Tibial nerve (tissue), 4 donors: ENCODE results near the gene ARMC9.

Source experiments
- CTCF ChIP-seq, 5 experiments: fragments of 200-600 bp in 3 of 5; fragments of 450-650 bp in 2 of 5; sonication (generic) in 3 of 5; IDR thresholded peaks; one replicate each; pipeline ENCODE4 v1.5.1; 2016 to 2019; ENCODE audit warnings: antibody characterized with exemption in 5 of 5, mild to moderate bottlenecking in 3 of 5, moderate library complexity in 2 of 5
- EP300 ChIP-seq, 2 donors: sonication (generic); formaldehyde crosslinking; IDR thresholded peaks; one replicate each; pipeline ENCODE4 v1.6.1; 2017; ENCODE audit warnings: antibody characterized with exemption in 2 of 2, mild to moderate bottlenecking in 1 of 2
- POLR2A ChIP-seq, 2 donors: fragments of 450-650 bp; IDR thresholded peaks; one replicate each; pipeline ENCODE4 v1.6.1; 2017; ENCODE audit warnings: antibody characterized with exemption in 2 of 2, mild to moderate bottlenecking in 2 of 2, moderate library complexity in 2 of 2

GRCh38 chr2:231360401-231360800 lies 162.0 kb downstream of the ARMC9 start:
- TF ChIP-seq POLR2A (IDR thresholded peaks at IDR 0.05) (no peak), CTCF (IDR thresholded peaks at IDR 0.05) (no peak), EP300 (IDR thresholded peaks at IDR 0.05) (no peak)
